Measurements from ENCODE around the gene PHF21B.
"Not testable (repeated sequence)": the region's sequence is repeated elsewhere in the genome, so short reads cannot be mapped to it uniquely, and the experiment has no call there.

The PHF21B gene

DNA sequence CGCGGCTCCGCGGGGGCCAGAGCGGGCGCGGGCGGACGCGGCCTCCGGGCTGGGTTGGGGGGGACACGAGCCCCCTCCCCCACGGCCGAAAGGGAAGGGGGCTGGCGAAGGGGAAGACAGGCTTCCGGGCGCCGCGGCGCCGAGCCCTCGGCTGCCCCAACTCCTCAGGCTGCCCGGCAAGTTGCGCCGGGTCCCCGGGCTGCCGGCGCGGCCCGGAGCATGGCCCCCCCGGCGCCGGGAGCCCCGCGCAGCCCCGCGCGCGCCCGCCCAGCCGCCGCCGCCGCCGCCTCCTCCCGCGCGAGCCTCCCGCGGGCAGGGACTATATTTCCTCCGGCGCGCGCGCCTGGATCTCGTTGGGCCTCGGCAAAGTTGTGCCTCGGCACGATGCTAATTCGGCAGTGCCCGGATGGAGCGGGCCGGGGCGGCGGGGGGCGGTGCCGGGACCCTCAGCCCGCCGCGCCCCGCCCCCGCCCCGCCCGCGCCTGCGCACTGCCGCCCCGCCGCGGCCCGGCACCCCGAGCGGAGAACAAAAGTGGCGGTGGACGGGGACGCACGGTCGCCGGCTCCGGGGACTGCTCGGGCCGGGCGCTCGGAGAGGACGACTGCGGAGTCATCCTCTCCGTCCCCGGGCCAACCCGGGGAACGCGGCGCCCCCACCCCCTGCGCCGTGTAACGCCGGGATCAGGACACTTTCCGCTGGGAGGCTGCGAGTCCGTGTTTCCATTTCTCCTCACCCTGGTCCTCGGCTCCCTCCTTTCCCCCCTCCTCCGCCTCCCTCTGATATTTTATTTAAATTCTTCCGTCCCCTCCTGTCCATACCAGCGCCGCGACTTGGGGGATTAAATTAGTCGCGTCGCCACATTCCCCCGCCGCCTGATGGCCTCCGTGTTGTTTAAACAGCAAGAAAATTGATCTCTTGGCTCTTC is at the start of gene PHF21B:
Gene PHF21B (minus strand): TSS at position 400 of the 926 bp plus-strand sequence. CDS start 456 bp downstream, outside the sequence.
- DNase-seq, result no peak

DNA sequence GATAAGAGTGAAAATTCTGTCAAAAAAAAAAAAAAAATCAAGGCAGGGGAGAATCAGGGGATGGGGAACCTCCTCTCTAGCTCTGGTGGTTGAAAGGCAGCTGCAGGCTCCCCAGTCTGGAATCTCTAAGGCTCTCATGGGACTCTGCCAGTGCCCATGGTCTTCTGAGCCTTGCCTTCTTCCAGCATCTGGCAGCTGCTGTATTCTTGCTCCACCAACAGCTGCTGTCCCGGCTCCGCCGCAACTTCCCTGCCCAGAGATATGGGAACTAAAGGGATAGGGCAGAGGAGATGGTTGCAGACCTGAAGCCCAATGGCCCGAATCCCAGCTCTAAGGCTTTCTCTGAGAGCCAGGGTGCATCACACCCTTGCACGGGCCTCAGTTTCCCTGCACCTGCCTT is 49.5 kb upstream of the PHF21B start:
- DNase-seq, result no peak

DNA sequence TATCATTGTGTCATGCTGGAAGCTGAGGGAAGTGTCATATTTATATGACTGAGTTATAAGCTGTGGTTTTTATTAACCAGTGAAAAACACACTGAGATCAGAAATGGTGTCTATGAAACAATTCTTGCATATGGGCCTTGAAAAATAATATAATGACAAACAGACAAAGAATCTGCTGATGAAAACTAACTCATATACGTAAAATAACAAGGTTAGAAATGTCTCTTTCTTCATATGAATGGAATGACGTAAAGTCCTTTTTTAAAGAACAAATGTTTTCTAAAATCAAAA is 48.8 kb upstream of the PHF21B start:
- no peak for DNase-seq

DNA sequence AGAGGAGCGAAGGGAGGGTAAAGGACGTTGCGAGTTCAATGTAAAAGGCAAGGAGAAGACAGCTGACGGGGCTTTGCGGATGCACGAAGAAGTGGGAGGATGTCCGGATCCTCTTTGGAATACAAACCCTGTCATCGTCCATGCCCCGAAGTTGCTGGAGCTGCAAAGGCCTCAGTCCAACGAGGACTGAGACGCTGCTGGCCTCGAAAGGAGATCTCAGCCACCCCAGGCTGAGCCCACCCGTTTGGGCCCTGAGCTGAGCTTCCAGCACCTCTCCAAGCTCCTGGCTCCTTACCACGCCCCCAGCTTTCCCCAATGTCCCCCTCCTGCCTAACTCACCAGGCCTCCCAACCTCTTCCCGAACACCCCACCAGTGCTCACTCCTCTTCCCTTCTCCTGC is 46.1 kb upstream of the PHF21B start:
- no peak for DNase-seq

DNA sequence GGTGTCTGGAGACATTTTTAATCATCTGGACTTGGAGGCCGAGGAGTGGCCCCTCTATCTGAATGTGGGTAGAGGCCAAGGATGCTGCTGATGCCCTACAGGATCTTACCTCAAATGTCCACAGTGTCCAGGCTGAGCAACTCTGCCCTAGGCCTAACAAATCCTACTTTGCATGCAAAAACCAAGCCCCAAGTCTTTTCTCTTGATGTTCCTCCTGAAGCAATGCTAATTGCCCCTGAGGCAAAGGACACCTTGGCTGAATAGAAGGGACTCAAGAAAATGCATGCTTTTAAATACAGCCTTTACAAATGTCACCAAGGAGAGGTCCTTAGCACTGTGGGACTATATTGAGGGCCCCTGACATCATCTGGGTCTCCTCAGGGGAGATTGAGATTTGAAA is 43.8 kb upstream of the PHF21B start:
- no peak for DNase-seq

DNA sequence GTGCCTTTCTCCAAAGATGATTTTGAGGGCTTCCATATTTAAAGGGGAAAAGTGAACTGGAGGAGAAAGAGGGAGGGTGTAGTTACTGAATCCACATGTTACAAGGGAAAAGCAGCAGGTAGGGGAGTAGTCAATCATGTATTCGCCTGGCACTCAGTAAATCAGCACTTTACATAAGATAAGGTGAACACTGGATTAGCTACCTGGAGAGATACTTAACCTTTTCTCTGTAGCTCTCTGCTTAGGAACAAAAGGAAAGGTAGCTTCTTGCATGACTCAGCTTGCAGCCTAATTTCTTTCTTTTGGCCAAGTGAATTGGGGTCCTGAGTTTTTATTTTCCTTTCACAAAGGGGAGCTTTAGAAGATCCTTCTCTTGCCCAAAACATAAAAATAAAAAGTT is 43.3 kb upstream of the PHF21B start:
- DNase-seq, result no peak

DNA sequence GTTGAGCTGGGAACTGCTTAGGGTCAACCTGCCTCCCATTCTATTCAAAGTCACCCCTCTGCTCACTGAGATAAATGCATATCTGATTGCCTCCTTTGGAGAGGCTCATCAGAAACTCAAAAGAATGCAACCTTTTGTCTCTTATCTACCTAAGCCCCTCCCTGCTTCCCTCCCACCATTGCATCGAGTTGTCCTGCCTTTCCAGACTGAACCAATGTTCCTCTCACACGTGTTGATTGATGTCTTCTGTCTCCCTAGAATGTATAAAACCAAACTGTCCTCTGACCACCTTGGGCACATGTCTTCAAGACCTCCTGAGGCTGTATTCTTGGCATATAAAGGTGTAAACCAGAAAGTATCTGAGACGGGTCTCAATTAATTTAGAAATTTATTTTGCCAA is 42.9 kb upstream of the PHF21B start:
- not testable (repeated sequence) for DNase-seq

DNA sequence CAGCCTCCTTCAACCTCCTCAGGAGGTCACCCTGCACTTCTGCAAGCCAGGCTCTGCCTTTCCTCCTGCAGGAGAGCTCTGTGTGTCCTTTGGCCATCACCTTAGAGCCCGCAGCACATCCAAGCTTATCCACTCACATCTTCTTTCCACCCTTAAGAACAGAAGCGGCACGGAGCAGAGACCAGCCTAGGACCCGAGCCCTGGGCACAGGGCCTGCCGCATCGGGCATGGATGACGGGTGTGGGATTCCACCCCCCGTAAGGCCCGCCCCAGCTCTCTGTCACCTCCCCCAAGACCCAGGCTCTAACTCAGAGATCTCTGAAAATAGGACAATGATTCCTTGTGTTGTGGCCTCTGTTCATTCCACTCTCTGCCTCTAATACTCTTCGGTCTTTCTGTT is 42.1 kb upstream of the PHF21B start:
- DNase-seq, result no peak

DNA sequence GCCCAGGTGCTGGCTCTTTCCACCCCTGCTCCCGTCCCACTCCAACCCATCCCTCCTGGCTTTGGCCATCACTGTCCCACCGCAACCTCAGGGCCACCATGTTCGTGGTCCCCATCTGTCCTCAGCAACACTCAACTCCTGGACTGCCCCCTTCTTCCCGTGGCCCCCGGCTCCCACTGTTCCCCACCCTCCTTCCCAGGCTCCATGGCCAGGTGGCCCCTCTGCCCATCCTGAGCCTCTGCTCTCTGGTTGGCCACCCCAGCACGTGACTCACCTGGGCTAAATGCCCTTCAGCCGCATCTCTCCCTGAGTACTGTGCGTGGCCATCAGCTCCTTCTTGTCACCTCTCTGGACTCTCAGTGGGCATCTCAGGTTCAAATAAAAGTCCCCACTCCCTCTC is 41.6 kb upstream of the PHF21B start:
- no peak for DNase-seq

DNA sequence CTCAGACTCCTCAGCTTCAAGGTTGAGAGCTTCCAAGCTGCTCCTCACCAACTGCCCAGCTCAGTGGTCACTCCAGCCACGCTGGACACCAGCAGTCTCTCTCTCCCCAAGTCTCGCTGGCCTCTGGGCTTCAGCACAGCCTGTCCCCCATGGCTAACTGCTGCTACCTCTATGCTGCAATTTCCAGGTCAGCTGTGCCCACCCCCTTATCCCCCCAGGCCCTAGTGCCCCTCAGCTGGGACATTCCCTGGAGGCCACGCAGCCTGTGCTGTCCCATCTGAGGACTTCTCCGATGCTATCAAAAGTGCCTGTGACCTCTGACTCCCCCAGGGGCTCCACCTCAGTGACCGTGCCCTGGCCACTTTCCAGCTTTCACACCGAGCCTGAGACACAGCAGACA is 37.5 kb upstream of the PHF21B start:
- no peak for DNase-seq

DNA sequence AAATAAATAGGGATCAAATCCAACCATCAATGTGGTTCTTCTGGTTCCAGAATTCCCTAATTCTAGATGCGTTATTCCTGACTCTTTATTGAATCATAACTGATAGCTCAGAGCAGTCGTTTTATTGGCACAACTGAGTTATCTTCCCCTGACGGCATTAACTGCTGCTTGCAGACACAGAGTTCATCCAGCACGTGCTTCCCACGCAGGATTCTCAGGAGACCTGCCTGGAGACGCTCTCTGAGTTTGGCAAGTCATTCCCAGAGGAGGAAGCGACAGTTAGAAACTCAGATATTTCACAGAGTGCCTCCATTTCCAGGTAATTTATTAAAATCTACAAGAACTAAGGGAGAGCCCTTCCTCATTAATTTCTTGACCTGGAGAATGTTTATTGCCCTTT is 35.4 kb upstream of the PHF21B start:
- DNase-seq, result no peak

DNA sequence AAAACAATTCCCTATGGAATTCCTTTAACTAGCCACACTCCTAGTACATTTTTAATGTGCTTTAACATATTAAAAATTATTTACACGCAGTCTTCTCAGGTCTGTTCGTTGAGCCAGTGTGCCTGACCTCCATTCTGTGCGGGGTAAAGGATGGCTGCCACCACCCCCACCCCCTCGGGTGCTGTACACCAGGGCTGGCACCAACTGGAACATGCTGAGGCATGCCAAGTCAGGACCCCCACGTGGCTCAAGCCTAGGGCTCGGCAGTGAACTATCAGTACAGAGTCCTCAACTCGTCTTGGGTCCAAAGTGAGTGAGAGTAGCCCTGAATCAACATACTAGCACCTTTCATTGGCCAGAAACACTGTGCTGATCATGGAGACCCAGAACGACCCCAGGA is 32.5 kb upstream of the PHF21B start:
- DNase-seq, result no peak

DNA sequence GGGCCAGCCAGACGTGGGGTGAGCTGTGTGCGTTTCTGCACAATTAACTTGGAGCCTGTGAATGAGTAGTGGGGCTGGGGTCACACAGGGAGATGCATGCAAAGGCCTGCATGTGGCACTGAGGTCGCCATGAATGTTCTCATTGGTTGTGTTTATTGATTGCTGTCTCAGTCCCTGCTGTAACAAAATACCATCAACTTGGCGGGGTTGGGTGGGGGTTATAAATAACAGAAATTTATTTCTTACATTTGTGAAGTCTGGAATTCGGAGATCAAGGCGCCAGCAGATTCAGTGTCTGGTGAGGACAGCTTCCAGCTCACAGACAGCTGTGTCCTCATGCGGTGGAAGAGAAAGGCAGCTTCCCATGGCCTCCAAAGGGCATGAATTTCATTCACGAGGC is 29.3 kb upstream of the PHF21B start:
- DNase-seq, result no peak

DNA sequence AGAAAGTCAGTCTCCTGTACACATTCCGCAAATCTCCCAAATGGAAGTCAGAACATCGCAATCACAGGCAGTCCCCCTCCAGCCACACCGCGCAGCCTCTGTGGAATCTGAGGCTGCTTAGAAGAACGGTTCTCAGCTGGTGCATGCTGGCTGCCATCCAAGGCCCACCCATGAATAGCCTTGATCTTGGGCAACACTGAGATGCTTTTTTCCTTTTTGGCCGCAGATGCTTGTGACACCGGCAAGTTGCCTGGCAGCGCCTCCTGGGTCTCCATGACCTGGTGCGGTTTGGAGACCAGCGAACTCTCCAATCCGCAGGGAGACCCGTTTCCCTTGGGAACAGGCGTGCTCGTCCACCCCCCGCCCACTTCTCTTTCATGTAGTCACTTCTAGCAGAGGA is 26.3 kb upstream of the PHF21B start:
- no peak for DNase-seq

DNA sequence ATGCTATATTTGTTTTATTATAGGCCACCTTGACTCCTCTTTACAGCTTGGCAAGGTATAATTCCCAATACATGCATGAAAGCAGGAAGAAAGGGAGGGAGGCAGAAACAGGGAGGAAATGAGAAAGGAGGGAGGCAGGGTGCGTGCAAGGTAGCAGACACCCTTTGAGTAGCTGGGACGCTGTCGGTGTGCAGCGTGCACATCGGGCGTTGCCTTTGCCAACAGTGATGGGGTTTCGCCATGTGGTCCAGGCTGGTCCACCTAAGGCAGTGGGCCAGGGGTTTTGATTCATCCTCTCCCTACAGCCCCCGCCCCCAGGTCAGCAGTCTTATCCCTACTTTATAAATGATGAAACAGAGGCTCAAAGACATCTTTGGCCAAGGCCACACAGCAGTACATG is 25.0 kb upstream of the PHF21B start:
- no peak for DNase-seq

DNA sequence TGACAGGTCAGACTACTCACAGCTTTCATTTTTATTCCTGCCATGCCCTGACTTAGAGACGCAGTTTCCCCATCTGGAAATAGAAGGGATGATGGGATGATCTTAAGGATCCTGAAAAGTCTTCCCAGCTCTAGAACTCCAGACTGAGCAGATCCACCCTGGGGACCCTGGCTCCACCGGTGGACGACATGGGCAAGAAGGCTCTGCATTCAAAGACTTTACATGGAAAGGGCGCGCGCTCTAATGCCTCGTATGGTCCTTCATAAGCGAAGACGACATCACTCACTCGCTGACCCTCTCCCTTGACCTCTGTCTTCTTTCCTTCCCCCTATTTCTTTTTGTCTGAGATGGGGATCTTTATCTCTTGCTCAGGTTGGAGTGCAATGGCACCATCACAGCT is 24.4 kb upstream of the PHF21B start:
- DNase-seq, result no peak

DNA sequence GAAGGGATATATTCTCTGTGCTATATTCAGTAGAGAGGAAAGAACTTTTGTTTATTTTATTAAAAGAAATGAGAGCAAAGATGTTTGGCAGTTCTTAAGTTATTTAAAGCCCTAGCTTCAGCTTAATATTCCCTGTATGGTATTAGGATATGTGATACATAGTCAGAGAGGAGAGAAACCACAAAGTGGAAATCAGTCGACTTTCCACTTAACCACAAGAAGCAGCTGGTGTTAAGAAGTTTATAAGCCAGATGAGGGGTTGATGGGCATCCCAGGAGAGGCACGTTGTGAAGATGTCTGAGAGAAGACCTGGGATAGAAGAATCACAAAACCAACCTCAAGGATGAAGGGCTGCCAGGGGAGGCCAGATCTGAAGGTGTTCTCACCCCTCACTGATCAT is 23.3 kb upstream of the PHF21B start:
- DNase-seq, result no peak

DNA sequence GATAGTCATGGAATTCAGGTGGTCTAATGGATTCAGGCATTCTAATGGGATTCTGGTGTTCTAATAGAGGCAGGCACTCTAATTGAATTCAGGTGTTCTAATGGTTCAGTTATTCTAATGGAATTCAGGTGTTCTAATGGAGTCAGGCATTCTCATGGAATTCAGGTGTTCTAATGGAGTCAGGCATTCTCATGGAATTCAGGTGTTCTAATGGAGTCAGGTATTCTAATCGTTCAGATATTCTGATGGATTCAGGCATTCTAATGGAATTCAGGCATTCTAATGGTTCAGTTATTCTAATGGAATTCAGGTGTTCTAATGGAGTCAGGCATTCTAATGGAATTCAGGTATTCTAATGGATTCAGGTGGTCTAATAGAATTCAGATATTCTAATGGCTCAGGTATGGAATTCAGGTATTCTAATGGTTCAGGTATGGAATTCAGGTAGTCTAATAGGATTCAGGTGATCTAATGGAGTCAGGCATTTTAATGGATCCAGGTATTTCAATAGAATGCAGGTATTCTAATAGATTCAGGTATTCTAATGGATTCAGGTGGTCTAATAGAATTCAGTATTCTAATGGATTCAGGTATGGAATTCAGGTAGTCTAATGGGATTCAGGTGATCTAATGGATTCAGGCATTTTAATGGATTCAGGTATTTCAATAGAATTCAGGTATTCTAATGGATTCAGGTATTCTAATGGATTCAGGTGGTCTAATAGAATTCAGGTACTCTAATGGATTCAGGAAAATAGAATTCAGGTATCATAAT is 22.0 kb upstream of the PHF21B start:
- DNase-seq, result no peak

DNA sequence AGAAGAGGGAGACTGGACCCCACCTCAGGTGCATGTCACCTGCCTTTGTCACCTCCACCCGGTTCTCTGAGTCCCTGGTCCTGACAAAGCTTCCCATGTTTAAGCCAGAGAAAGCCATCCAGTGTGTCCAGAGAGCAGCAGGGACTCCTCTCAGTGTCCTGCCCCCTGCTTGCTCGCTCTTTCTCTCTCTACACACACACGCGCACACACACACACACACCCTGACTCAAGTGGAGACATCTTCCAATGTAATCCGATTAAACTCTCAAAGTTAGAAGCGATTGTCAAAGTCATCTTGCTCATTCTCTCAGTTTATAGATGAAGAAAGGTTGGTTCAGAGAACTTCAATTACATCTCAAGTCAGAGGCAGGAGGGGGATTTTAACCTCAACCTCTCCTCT is 19.7 kb upstream of the PHF21B start:
- no peak for DNase-seq

DNA sequence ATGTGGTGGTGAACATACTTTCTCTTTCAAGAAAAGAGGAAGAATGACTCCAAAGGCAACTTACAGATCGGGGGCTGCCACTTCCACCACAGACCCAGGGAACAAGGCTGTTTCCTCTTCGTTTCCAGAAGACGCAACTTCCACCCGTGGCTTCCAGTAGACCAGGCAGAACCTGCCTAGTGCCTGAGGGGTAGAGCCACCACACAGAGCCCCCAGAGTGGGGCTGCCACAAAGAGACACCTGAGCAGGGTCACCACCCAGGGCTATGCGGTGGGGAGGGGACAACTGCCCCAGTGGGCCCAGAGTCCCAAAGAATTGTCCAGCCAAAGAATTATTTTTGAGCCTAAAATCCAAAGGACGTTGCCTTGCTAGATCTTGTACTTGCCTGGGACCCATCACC is 16.7 kb upstream of the PHF21B start:
- no peak for DNase-seq

DNA sequence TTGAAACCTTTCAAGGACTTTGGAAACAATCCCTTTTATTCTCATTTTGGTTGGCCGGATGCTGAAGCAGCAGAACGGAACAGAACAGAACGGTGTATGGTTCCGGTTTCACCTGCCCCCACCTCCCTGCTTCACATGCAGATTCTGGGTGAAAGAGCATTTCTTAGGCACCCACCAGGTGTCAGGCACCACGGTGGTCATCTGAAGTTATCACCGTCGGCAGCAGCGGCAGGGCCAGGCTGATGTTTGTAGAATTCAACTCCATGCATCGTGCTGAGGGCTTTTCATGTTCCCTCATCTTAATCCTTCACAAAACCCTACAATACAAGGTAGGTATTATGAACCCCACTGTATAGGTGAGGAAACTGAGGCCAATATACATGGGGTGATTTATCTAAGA is 13.6 kb upstream of the PHF21B start:
- no peak for DNase-seq

DNA sequence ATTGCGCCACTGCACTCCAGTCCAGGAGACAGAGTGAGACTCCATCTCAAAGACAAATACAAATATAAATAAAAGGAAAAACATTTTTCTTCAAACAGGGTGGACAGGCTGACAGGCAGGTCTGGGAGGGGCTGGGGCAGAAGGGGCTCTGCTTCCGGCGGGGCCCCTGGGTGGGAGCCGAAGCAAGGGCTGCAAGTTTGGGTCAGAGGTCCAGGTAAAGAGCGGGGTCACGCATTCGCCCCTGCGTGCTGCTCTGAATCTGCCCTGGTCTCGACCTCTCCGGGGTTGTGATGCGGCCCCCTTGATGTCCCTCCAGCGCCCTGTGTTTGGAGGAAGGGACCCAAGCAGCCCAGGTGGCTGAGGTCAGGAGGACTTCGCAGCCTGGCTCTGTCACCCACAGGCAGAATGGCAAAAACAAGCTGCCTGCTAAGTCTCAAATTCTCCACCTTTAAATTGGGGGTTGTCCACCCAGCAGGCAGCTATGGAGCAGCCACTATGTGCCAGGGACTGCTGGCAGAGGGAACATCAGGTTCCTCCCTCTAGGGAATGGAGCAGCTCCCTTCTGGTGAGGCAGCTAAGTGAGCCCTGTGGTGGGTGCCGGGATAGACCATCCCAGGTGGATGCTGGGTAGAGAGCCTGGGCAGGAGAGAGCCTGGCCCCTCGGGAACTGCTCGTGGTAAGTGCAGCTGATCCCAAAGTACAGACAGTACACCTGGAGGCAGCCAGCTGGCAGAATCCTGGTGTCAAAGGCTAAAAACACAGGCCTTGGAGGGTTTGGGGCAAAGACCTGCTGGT is 10.3 kb upstream of the PHF21B start:
- no peak for DNase-seq

DNA sequence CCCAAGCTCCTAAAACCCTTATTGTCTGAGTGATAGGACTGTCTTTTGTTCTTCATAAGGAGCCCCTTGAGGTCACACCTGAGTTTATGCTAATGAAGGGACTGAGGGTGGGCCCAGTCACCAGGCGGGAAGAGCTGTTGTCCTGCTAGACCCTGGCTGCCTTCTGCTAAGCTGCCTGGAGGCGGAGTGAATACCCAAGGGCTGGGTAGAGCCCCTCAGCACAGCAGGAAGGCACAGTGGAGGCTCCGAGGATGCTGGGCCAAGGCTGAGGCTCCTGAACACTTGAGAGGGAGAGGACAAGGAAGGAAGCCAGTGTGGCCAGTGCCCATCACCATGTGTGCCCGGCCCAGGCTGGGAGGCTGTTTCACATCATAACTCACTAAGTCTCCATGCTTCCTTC is 4.8 kb upstream of the PHF21B start:
- DNase-seq, result no peak

DNA sequence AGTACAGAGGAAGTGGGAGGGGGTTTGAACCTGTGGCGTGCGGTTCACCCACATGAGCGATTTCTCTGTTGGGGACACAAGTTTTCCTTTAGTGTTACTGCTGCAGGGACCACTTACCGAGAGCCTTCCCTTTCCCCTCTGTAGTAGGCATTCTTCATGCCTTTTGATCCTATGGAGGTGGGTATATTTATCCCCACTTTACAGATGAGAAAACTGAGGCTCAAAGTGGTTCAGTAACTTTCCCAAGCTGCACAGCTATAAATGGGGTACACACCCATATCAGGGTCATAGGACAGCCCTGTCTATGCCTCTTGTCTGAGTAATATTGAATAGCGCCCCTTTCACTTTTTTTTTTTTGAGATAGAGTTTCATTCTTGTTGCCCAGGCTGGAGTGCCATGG is 3.3 kb upstream of the PHF21B start:
- no peak for DNase-seq
